WTC11 (cell line): ENCODE data around the gene GJA4. TPM values are rescaled to one million over a fixed set of nuclear protein-coding genes. Genes with fewer than 3 reads are reported as not detected.
A peak's percentile ranks its signal among the peaks of the same experiment; 100 is the strongest.

Source experiments
- ATAC-seq: fragments of 200-7000 bp; cut with Tn5 transposase; 2 replicates; pipeline ENCODE4 v1.10.0; 2021; ENCODE audit warnings: mild to moderate bottlenecking, moderate library complexity
- CTCF ChIA-PET: fragments of 300-600 bp; sonication (Branson Sonifier 250); formaldehyde crosslinking; loops from one replicate; lab custom pipeline; 2021; ENCODE audit warnings: antibody characterized with exemption; lab: Charles Lee
- POLR2A ChIA-PET: fragments of 350-600 bp; sonication (Branson Sonifier 250); formaldehyde crosslinking; loops from one replicate; lab custom pipeline; 2021; ENCODE audit warnings: antibody characterized with exemption; lab: Charles Lee
- DNase-seq: peaks from one replicate; pipeline ENCODE4 v3.0.0; 2021; ENCODE audit warnings: low spot score
- H3K27ac Mint-ChIP-seq: 2 replicates; pipeline ENCODE4 v1.8.0; 2021; ENCODE audit warnings: mixed read lengths
- H3K27me3 Mint-ChIP-seq: 2 replicates; pipeline ENCODE4 v1.8.0; 2021; ENCODE audit warnings: low read depth, mild to moderate bottlenecking, moderate library complexity, mixed read lengths
- H3K36me3 Mint-ChIP-seq: 2 replicates; pipeline ENCODE4 v1.8.0; 2021; ENCODE audit warnings: mixed read lengths
- H3K4me1 Mint-ChIP-seq: 2 replicates; pipeline ENCODE4 v1.8.0; 2022; ENCODE audit warnings: mixed read lengths
- H3K4me3 Mint-ChIP-seq: 2 replicates; pipeline ENCODE4 v1.8.0; 2021; ENCODE audit warnings: mild to moderate bottlenecking, moderate library complexity, mixed read lengths
- H3K9me3 Mint-ChIP-seq: 2 replicates; pipeline ENCODE4 v1.8.0; 2021; ENCODE audit warnings: mixed read lengths
- CBFB ChIP-seq: sonication (generic); formaldehyde crosslinking; IDR thresholded peaks from 2 replicates; pipeline ENCODE4 v1.8.1; 2022; ENCODE audit warnings: mild to moderate bottlenecking, low read depth, missing genetic modification reagents
- FOXJ3 ChIP-seq: sonication (generic); formaldehyde crosslinking; IDR thresholded peaks from 2 replicates; pipeline ENCODE4 v1.9.0; 2021; ENCODE audit warnings: missing genetic modification reagents, mild to moderate bottlenecking, borderline replicate concordance
- GTF2I ChIP-seq: fragments of 250-450 bp; sonication (Bioruptor Pico); conservative IDR thresholded peaks from 2 replicates; pipeline ENCODE4 v1.4.0; 2021; ENCODE audit warnings: mild to moderate bottlenecking
- MYBL2 ChIP-seq: sonication (generic); formaldehyde crosslinking; IDR thresholded peaks from 2 replicates; pipeline ENCODE4 v1.8.1; 2023; ENCODE audit warnings: mild to moderate bottlenecking, moderate library complexity, missing genetic modification reagents
- NFE2L1 ChIP-seq: sonication (generic); formaldehyde crosslinking; IDR thresholded peaks from 2 replicates; pipeline ENCODE4 v1.8.1; 2023; ENCODE audit warnings: missing genetic modification reagents
- OVOL2 ChIP-seq: fragments of 250-450 bp; sonication (Bioruptor Pico); IDR thresholded peaks from 2 replicates; pipeline ENCODE4 v1.9.0; 2021; ENCODE audit warnings: mild to moderate bottlenecking, borderline replicate concordance
- PRRX2 ChIP-seq: fragments of 250-450 bp; sonication (Bioruptor Pico); IDR thresholded peaks from 2 replicates; pipeline ENCODE4 v1.8.0; 2021; ENCODE audit warnings: mild to moderate bottlenecking
- TCF7 ChIP-seq: sonication (generic); formaldehyde crosslinking; IDR thresholded peaks from 2 replicates; pipeline ENCODE4 v1.8.0; 2022; ENCODE audit warnings: mild to moderate bottlenecking, low read depth, missing genetic modification reagents, moderate library complexity
- ZNF263 ChIP-seq: sonication (generic); formaldehyde crosslinking; IDR thresholded peaks from 2 replicates; pipeline ENCODE4 v1.8.1; 2022; ENCODE audit warnings: low read depth, mild to moderate bottlenecking, moderate library complexity, missing genetic modification reagents
- ZNF317 ChIP-seq: sonication (generic); formaldehyde crosslinking; IDR thresholded peaks from 2 replicates; pipeline ENCODE4 v1.8.1; 2023; ENCODE audit warnings: low read depth, mild to moderate bottlenecking, moderate library complexity, missing genetic modification reagents, borderline replicate concordance
- total RNA-seq: library from RNA; stranded (reverse); gene quantifications from 3 replicates; pipeline ENCODE4 v1.2.3, GENCODE V29; 2021
- TF ChIP-seq, protein P1 (sequence below): sonication (generic); formaldehyde crosslinking; IDR thresholded peaks from 2 replicates; pipeline ENCODE4 v1.8.0; 2022; ENCODE audit warnings: mild to moderate bottlenecking, missing genetic modification reagents
- TF ChIP-seq, protein P2 (sequence below): sonication (generic); formaldehyde crosslinking; IDR thresholded peaks from 2 replicates; pipeline ENCODE4 v1.8.1; 2022; ENCODE audit warnings: low read depth, missing genetic modification reagents, borderline replicate concordance
- TF ChIP-seq, protein P3 (sequence below): fragments of 250-450 bp; sonication (Bioruptor Pico); IDR thresholded peaks from 2 replicates; pipeline ENCODE4 v1.8.0; 2021; ENCODE audit warnings: mild to moderate bottlenecking
- TF ChIP-seq, protein P4 (sequence below): sonication (generic); formaldehyde crosslinking; IDR thresholded peaks from 2 replicates; pipeline ENCODE4 v1.8.1; 2023; ENCODE audit warnings: mild to moderate bottlenecking, missing genetic modification reagents, moderate library complexity
- TF ChIP-seq, protein P5 (sequence below): fragments of 250-450 bp; sonication (Bioruptor Pico); IDR thresholded peaks from 2 replicates; pipeline ENCODE4 v1.9.0; 2021; ENCODE audit warnings: mild to moderate bottlenecking

GJA4 gene
- total RNA-seq, 1 experiment from 2014 or later: 1.0 TPM

DNA sequence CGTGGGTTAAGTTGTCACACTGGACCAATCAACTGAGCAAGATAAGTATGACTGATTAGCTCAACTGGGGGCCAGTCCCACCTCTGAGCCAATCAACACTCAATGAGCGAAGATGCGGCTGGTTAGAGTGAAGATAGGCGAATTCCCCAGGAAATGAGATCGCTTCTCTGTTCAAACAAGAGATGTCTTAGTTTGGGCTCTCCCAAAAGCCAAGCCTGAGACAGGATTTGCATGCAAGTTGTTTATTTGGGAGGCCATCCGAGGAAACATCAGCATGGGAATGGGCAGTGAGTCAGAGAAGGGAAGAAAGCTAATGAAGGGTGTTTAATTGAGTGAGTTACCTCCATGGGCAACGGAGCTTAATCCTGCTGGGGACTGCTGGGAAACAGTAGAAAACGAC, 42.8 kb upstream of the GJA4 start:
- POLR2A ChIA-PET: no interaction called here
- ATAC-seq: peak; percentile 50
- Mint-ChIP-seq H3K9me3 (no peaks in the 10 kb centered on the region), H3K27me3 (no peaks in the 10 kb centered on the region), H3K36me3 (no peaks in the 10 kb centered on the region), H3K4me1 (peaks cover 19% of the 10 kb centered on the region), H3K4me3 (no peak overlapping the region), H3K27ac (peak overlapping the region; percentile 61; the same call in 1 of the 2 replicates)
- no peak for DNase-seq
- TF ChIP-seq, protein P1, sequence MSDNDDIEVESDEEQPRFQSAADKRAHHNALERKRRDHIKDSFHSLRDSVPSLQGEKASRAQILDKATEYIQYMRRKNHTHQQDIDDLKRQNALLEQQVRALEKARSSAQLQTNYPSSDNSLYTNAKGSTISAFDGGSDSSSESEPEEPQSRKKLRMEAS (CRISPR knock-in tag): no peak
- TF ChIP-seq OVOL2 (CRISPR knock-in tag): no peak
- CTCF ChIA-PET: interaction anchor here (1.1 to 2.1 kb wide), 3 partner anchors 9 to 203 kb away, joined by 3 to 8 read pairs (median 5); partner anchors contain the start of gene GJB4

DNA sequence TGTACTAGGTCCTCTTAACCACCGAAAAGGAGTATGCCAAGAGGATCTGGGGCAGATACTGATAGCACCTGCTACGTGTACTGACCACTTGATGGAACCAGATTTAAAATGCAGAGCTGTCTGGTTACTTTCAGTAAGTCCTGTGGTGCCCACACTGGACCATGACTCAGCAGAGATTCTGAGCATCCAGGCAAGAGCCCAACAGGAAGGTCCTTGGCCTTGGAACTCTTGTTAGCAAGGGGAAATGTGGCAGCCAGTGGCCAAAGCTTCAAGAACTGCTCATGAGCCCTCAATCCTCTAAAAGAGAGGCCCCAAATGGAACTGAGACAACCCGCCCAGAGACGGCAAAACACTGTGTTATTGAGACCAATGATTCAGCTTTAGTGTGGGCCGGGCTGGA, 42.2 kb upstream of the GJA4 start:
- TF ChIP-seq, protein P2, sequence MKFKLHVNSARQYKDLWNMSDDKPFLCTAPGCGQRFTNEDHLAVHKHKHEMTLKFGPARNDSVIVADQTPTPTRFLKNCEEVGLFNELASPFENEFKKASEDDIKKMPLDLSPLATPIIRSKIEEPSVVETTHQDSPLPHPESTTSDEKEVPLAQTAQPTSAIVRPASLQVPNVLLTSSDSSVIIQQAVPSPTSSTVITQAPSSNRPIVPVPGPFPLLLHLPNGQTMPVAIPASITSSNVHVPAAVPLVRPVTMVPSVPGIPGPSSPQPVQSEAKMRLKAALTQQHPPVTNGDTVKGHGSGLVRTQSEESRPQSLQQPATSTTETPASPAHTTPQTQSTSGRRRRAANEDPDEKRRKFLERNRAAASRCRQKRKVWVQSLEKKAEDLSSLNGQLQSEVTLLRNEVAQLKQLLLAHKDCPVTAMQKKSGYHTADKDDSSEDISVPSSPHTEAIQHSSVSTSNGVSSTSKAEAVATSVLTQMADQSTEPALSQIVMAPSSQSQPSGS (CRISPR knock-in tag): no peak
- TF ChIP-seq, protein P3, sequence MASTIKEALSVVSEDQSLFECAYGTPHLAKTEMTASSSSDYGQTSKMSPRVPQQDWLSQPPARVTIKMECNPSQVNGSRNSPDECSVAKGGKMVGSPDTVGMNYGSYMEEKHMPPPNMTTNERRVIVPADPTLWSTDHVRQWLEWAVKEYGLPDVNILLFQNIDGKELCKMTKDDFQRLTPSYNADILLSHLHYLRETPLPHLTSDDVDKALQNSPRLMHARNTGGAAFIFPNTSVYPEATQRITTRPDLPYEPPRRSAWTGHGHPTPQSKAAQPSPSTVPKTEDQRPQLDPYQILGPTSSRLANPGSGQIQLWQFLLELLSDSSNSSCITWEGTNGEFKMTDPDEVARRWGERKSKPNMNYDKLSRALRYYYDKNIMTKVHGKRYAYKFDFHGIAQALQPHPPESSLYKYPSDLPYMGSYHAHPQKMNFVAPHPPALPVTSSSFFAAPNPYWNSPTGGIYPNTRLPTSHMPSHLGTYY: no peak
- no peak for TF ChIP-seq CBFB
- POLR2A ChIA-PET: no interaction called here
- no peak for DNase-seq
- H3K4me3 Mint-ChIP-seq: no peak overlapping the region
- H3K36me3 Mint-ChIP-seq: no peaks in the 10 kb centered on the region
- no peaks in the 10 kb centered on the region for H3K27me3 Mint-ChIP-seq
- no peaks in the 10 kb centered on the region for H3K9me3 Mint-ChIP-seq
- ATAC-seq: no peak
- CTCF ChIA-PET: interaction anchor here (1.1 to 5.8 kb wide), 4 partner anchors 8 to 204 kb away, joined by 3 to 45 read pairs (median 6); partner anchors contain the start of gene GJB4
- H3K27ac Mint-ChIP-seq: no peak overlapping the region
- H3K4me1 Mint-ChIP-seq: peaks cover 22% of the 10 kb centered on the region

DNA sequence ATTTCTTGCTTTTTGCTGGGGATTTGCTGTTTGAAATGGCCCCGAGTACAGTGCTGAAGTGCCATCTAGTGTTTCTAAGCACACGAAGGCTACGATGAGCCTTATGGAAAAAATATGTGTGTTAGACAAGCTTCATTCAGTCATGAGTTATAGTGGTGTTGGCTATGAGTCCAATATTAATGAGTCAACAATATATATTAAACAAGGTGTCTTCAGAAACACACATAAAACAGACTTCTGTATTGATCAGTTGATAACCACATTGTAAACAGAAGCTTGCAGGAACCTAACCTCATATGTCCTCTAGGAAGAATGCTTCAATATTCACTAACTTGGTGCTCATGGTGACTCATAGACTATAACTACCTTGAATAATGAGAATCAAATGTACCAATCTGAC, 39.6 kb upstream of the GJA4 start:
- no peak overlapping the region for H3K4me3 Mint-ChIP-seq
- TF ChIP-seq TCF7 (CRISPR knock-in tag): no peak
- TF ChIP-seq, protein P4, sequence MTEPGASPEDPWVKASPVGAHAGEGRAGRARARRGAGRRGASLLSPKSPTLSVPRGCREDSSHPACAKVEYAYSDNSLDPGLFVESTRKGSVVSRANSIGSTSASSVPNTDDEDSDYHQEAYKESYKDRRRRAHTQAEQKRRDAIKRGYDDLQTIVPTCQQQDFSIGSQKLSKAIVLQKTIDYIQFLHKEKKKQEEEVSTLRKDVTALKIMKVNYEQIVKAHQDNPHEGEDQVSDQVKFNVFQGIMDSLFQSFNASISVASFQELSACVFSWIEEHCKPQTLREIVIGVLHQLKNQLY: no peak
- TF ChIP-seq MYBL2: no peak
- TF ChIP-seq ZNF263 (CRISPR knock-in tag): no peak
- no peak for TF ChIP-seq FOXJ3 (CRISPR knock-in tag)
- TF ChIP-seq, protein P5, sequence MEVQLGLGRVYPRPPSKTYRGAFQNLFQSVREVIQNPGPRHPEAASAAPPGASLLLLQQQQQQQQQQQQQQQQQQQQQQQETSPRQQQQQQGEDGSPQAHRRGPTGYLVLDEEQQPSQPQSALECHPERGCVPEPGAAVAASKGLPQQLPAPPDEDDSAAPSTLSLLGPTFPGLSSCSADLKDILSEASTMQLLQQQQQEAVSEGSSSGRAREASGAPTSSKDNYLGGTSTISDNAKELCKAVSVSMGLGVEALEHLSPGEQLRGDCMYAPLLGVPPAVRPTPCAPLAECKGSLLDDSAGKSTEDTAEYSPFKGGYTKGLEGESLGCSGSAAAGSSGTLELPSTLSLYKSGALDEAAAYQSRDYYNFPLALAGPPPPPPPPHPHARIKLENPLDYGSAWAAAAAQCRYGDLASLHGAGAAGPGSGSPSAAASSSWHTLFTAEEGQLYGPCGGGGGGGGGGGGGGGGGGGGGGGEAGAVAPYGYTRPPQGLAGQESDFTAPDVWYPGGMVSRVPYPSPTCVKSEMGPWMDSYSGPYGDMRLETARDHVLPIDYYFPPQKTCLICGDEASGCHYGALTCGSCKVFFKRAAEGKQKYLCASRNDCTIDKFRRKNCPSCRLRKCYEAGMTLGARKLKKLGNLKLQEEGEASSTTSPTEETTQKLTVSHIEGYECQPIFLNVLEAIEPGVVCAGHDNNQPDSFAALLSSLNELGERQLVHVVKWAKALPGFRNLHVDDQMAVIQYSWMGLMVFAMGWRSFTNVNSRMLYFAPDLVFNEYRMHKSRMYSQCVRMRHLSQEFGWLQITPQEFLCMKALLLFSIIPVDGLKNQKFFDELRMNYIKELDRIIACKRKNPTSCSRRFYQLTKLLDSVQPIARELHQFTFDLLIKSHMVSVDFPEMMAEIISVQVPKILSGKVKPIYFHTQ: no peak
- no peak for TF ChIP-seq GTF2I (CRISPR knock-in tag)
- no peak for TF ChIP-seq ZNF317 (CRISPR knock-in tag)
- TF ChIP-seq NFE2L1 (CRISPR knock-in tag): no peak
- no peak for TF ChIP-seq PRRX2 (CRISPR knock-in tag)
- TF ChIP-seq, protein P2 (CRISPR knock-in tag): no peak
- TF ChIP-seq, all 79 proteins: peak for 0
- POLR2A ChIA-PET: no interaction called here
- Mint-ChIP-seq H3K4me1 (peaks cover 20% of the 10 kb centered on the region), H3K36me3 (no peaks in the 10 kb centered on the region), H3K27ac (no peak overlapping the region), H3K9me3 (0 out of 2 replicates have a peak, but pooled peaks cover 6% of the 10 kb centered on the region), H3K27me3 (no peaks in the 10 kb centered on the region)
- CTCF ChIA-PET: interaction anchor here (0.9 to 5.8 kb wide), 4 partner anchors 10 to 113 kb away, joined by 3 to 45 read pairs (median 4); partner anchors contain the start of gene SMIM12
- ATAC-seq: no peak
- DNase-seq: no peak
